Stimulated activated naive CD8-positive, alpha-beta T cell treated with anti-CD3 and anti-CD28 coated beads, Interleukin-15, Interleukin-2, amounts not matched to agents 100 ng/mL and 50 ng/mL, for 24 hours (primary cell): Measurements from ENCODE around the gene CAB39.

ENCODE experiments used
- H3K27ac Mint-ChIP-seq: one replicate; pipeline ENCODE4 v1.8.0; 2021; ENCODE audit warnings: mild to moderate bottlenecking, mixed read lengths
- H3K27me3 Mint-ChIP-seq: one replicate; pipeline ENCODE4 v1.8.0; 2021; ENCODE audit warnings: mixed read lengths
- H3K36me3 Mint-ChIP-seq: one replicate; pipeline ENCODE4 v1.8.0; 2021; ENCODE audit warnings: low read depth, mixed read lengths
- H3K4me1 Mint-ChIP-seq: one replicate; pipeline ENCODE4 v1.8.0; 2021; ENCODE audit warnings: low read depth, mixed read lengths
- H3K4me3 Mint-ChIP-seq: one replicate; pipeline ENCODE4 v1.8.0; 2021; ENCODE audit warnings: mild to moderate bottlenecking, mixed read lengths
- H3K9me3 Mint-ChIP-seq: one replicate; pipeline ENCODE4 v1.8.0; 2021; ENCODE audit warnings: mixed read lengths

CAB39 gene

GRCh38 chr2:230865307-230865765 lies 152.7 kb downstream of the CAB39 start:
- peaks cover 80% of the 10 kb centered on the region for H3K4me1 Mint-ChIP-seq
- H3K36me3 Mint-ChIP-seq, result no peaks in the 10 kb centered on the region
- no peaks in the 10 kb centered on the region for H3K9me3 Mint-ChIP-seq
- H3K27me3 Mint-ChIP-seq, result peaks cover 11% of the 10 kb centered on the region
- H3K27ac Mint-ChIP-seq, result peak overlapping the region; percentile 52
- H3K4me3 Mint-ChIP-seq, result peak overlapping the region; percentile 85

- peak overlapping the region; percentile 85 for H3K4me3 Mint-ChIP-seq
- H3K4me1 Mint-ChIP-seq, result peaks cover 83% of the 10 kb centered on the region
- no peaks in the 10 kb centered on the region for H3K9me3 Mint-ChIP-seq
- H3K36me3 Mint-ChIP-seq, result no peaks in the 10 kb centered on the region
- peak overlapping the region; percentile 65 for H3K27ac Mint-ChIP-seq
- peaks cover 11% of the 10 kb centered on the region for H3K27me3 Mint-ChIP-seq
Measured at GRCh38 chr2:230865766-230866755, 153.4 kb downstream of the CAB39 start.

- peak overlapping the region; percentile 63 for H3K4me3 Mint-ChIP-seq
- no peaks in the 10 kb centered on the region for H3K9me3 Mint-ChIP-seq
- peaks cover 5% of the 10 kb centered on the region for H3K27me3 Mint-ChIP-seq
- H3K27ac Mint-ChIP-seq, result peak overlapping the region; percentile 74
- no peaks in the 10 kb centered on the region for H3K36me3 Mint-ChIP-seq
- H3K4me1 Mint-ChIP-seq, result peaks cover 76% of the 10 kb centered on the region
Measured at GRCh38 chr2:230866756-230867523, 154.3 kb downstream of the CAB39 start.

GRCh38 chr2:230868161-230868946 lies 155.7 kb downstream of the CAB39 start:
- Mint-ChIP-seq H3K36me3 (no peaks in the 10 kb centered on the region), H3K4me1 (peaks cover 78% of the 10 kb centered on the region), H3K27ac (no peak overlapping the region), H3K4me3 (no peak overlapping the region), H3K27me3 (no peaks in the 10 kb centered on the region), H3K9me3 (no peaks in the 10 kb centered on the region)

- H3K27me3 Mint-ChIP-seq, result no peaks in the 10 kb centered on the region
- no peaks in the 10 kb centered on the region for H3K36me3 Mint-ChIP-seq
- H3K4me1 Mint-ChIP-seq, result peaks cover 79% of the 10 kb centered on the region
- no peak overlapping the region for H3K4me3 Mint-ChIP-seq
- H3K9me3 Mint-ChIP-seq, result no peaks in the 10 kb centered on the region
- no peak overlapping the region for H3K27ac Mint-ChIP-seq
Measured at GRCh38 chr2:230868947-230869913, 156.6 kb downstream of the CAB39 start.

- Mint-ChIP-seq H3K27me3 (no peaks in the 10 kb centered on the region), H3K4me3 (no peak overlapping the region)
Measured at GRCh38 chr2:230869914-230870543, 157.4 kb downstream of the CAB39 start.

More at GRCh38 chr2:230869914-230870543, 157.4 kb downstream of the CAB39 start:
- Mint-ChIP-seq H3K27ac (no peak overlapping the region), H3K9me3 (no peaks in the 10 kb centered on the region), H3K36me3 (no peaks in the 10 kb centered on the region), H3K4me1 (peaks cover 81% of the 10 kb centered on the region)
